Ovary (tissue), 9 donors: ENCODE measurements around the gene DOK6. TPM values are rescaled to one million over a fixed set of nuclear protein-coding genes. Genes with fewer than 3 reads are reported as not detected.

Experiments used
- DNase-seq, 5 donors: peaks; one replicate each; pipeline ENCODE4 v3.0.0-alpha.2; 2019 to 2020
- H3K27ac ChIP-seq, 2 donors: fragments of 200-600 bp; one replicate each; pipeline versions ENCODE4 v1.5.1 to v1.8.0; 2019 to 2022
- H3K27me3 ChIP-seq: fragments of 200-600 bp; one replicate; pipeline ENCODE4 v1.8.0; 2022
- H3K36me3 ChIP-seq: fragments of 200-600 bp; sonication (generic); one replicate; pipeline ENCODE4 v1.5.1; 2019
- H3K4me1 ChIP-seq: one replicate; pipeline ENCODE4 v1.8.1; 2013; ENCODE audit warnings: mild to moderate bottlenecking, moderate library complexity; ENCODE audit not compliant: insufficient read depth
- H3K4me3 ChIP-seq: fragments of 200-600 bp; sonication (generic); one replicate; pipeline ENCODE4 v1.5.1; 2017
- H3K9me3 ChIP-seq, 2 donors: fragments of 200-600 bp in 1 of 2; sonication (generic) in 1 of 2; one replicate each; pipeline versions ENCODE4 v1.5.1 to v1.8.1; 2013 to 2019; ENCODE audit warnings: mild to moderate bottlenecking in 1 of 2, moderate library complexity in 1 of 2
- EP300 ChIP-seq: sonication (generic); formaldehyde crosslinking; IDR thresholded peaks from one replicate; pipeline ENCODE4 v1.6.1; 2017; ENCODE audit warnings: antibody characterized with exemption
- POLR2A ChIP-seq: fragments of 450-650 bp; IDR thresholded peaks from one replicate; pipeline ENCODE4 v1.6.1; 2017; ENCODE audit warnings: antibody characterized with exemption, mild to moderate bottlenecking, moderate library complexity
- WGBS, 3 donors: extraction: QIAGEN DNeasy Blood & Tissue Kit in 1 of 3; methylation state at CpG; one replicate each; pipeline versions ENCODE4 v1.1.5 to v1.1.7; 2013 to 2017; 5-methylcytosine and 5-hydroxymethylcytosine counted together
- intact Hi-C, 4 donors: fragments of 100-400 bp; cut with DNase I; formaldehyde crosslinking; loops; one replicate each; pipeline versions ENCODE4 v1.11.0 to v1.15.1; 2022 to 2023
- polyA plus RNA-seq, 2 donors: library from polyadenylated mRNA; stranded (reverse); fragments of 200-250 nt in 1 of 2; fragments of 350-450 nt in 1 of 2; fragmentation: Illumina TruSeq in 1 of 2; extraction: RNeasy Lipid Tissue Mini Kit (QIAGEN cat#74804) in 1 of 2; gene quantifications; one replicate each; pipeline ENCODE4 v1.2.3, GENCODE V29; 2013 to 2014
- total RNA-seq, 7 donors: library from RNA; depleted of rRNA in 2 of 7; stranded (reverse); fragments of >200 nt in 2 of 7; fragmentation: NEBNext Ultra II Directional in 3 of 7; extraction: Animal tissue kit (Norgen Biotek cat#: 25700) in 3 of 7; gene quantifications; one replicate each; pipeline versions ENCODE4 v1.1.0 to v1.2.4, GENCODE V29; 2016 to 2023
- TF ChIP-seq, protein P1 (sequence below), 3 donors: fragments of 450-650 bp in 2 of 3; fragments of 200-600 bp in 1 of 3; IDR thresholded peaks; one replicate each; pipeline versions ENCODE4 v1.5.1 to v1.8.0; 2016 to 2022; ENCODE audit warnings: antibody characterized with exemption in 3 of 3, mild to moderate bottlenecking in 1 of 3
- donor health status: DM: no; HTN: no; CAD: no; lungs with moderate emphysema.
- donor health status: DM: no; HTN: no; CAD: no.
- donor health status: Bipolar disorder and iron deficiency.
- donor health status: DM: yes; HTN: yes; CAD: no.
- donor health status: DM: no; HTN: no; CAD: no.
- donor health status: DM: yes; HTN: yes; CAD: no.

DOK6 gene
- total and polyA plus RNA-seq, 9 donors = 1.3 to 4.4 (median 2.8) TPM

DNA sequence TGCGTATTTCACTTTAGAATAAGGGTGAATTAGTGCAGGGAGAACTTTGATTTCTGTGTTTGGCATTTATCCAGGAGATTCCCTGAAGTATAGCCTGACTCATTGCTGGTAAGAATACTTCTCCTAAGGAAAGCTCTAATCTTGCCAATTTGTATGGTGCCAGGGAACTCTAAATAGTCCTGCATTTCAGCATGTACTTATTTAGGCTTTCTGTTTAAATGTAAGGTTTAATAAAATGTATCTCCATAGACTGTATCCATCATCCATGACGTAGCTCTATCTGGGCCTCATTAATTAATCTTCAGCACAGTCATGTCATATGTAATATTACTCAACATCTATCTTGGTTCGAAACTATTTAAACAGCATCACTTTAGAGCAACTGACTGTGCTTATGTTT, 127.7 kb downstream of the DOK6 start:
- Histone ChIP-seq H3K9me3 (no peaks in the 10 kb centered on the region), H3K27me3 (no peaks in the 10 kb centered on the region), H3K36me3 (no peaks in the 10 kb centered on the region), H3K4me3 (no peak overlapping the region), H3K4me1 (no peaks in the 10 kb centered on the region), H3K27ac (no peak overlapping the region)
- WGBS, 3 donors = 72 to 87% (median 76%) methylated on average over 3 of the region's 3 CpGs
- no peak for TF ChIP-seq EP300
- TF ChIP-seq, protein P1, sequence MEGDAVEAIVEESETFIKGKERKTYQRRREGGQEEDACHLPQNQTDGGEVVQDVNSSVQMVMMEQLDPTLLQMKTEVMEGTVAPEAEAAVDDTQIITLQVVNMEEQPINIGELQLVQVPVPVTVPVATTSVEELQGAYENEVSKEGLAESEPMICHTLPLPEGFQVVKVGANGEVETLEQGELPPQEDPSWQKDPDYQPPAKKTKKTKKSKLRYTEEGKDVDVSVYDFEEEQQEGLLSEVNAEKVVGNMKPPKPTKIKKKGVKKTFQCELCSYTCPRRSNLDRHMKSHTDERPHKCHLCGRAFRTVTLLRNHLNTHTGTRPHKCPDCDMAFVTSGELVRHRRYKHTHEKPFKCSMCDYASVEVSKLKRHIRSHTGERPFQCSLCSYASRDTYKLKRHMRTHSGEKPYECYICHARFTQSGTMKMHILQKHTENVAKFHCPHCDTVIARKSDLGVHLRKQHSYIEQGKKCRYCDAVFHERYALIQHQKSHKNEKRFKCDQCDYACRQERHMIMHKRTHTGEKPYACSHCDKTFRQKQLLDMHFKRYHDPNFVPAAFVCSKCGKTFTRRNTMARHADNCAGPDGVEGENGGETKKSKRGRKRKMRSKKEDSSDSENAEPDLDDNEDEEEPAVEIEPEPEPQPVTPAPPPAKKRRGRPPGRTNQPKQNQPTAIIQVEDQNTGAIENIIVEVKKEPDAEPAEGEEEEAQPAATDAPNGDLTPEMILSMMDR (IDR thresholded peaks at IDR 0.05) = no peak
- no peak for TF ChIP-seq POLR2A
- intact Hi-C loops = no loop called here
- DNase-seq = no peak

- Histone ChIP-seq H3K27me3 (no peaks in the 10 kb centered on the region), H3K36me3 (no peaks in the 10 kb centered on the region), H3K4me3 (no peak overlapping the region), H3K27ac (no peak overlapping the region), H3K4me1 (no peaks in the 10 kb centered on the region), H3K9me3 (no peaks in the 10 kb centered on the region)
- intact Hi-C loops = no loop called here
- WGBS, 3 donors = 91 to 95% (median 92%) methylated on average over 2 of the region's 2 CpGs
- DNase-seq = no peak
- TF ChIP-seq, protein P1 (IDR thresholded peaks at IDR 0.05) = no peak
- TF ChIP-seq POLR2A (no peak), EP300 (no peak)
Observed at GRCh38 chr18:69529151-69529550, 128.5 kb downstream of the DOK6 start.

DNA sequence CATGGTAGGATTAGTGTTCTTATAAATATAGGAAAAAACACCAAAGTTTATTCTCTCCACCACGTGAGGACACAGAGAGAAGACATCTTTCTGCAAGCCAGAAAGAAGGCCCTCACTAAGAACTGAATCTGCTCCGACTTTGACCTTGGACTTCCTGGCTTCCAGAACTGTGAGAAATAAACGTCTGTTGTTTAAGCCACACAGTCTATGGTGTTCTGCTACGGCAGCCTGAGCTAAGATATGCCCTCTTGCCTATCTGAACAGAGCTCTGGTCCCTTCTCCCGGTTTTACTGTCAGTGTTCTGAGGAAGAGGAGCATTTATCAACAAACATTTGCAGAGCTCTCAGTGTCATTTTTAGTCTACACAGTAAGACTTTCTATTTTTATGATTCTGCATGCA, 131.3 kb downstream of the DOK6 start:
- no peak for DNase-seq
- Histone ChIP-seq H3K27ac (no peak overlapping the region), H3K4me1 (no peaks in the 10 kb centered on the region), H3K27me3 (no peaks in the 10 kb centered on the region), H3K4me3 (no peak overlapping the region), H3K9me3 (no peaks in the 10 kb centered on the region), H3K36me3 (no peaks in the 10 kb centered on the region)
- TF ChIP-seq EP300 = no peak
- no peak for TF ChIP-seq POLR2A
- TF ChIP-seq, protein P1 (IDR thresholded peaks at IDR 0.05) = no peak
- 56 to 68% (median 64%) methylated on average over 5 of the region's 5 CpGs for WGBS, 3 donors
- intact Hi-C loops = no loop called here

DNA sequence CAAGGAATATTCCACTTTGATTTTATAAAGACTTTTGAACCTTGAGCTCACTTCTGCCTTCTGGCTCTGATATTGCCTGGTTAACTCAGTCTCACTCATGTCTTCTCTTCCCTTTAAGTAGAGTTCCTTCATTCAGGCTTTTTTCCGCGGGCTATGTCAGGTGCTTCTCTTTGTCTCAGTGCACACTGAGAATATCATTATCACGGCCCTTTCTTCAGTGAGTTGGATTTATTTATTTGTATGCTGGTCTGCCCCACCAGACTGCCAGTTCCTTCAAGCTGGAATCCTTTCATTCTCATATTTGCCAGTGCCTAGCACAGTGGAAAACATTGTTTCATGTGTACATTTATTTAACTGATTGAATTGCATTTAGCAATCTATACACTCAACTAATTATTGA, 136.5 kb downstream of the DOK6 start:
- TF ChIP-seq EP300 (no peak), POLR2A (no peak)
- TF ChIP-seq, protein P1 (IDR thresholded peaks at IDR 0.05) = no peak
- Histone ChIP-seq H3K9me3 (no peaks in the 10 kb centered on the region), H3K36me3 (no peaks in the 10 kb centered on the region), H3K4me1 (peaks cover 5% of the 10 kb centered on the region), H3K27ac (no peak overlapping the region), H3K27me3 (no peaks in the 10 kb centered on the region), H3K4me3 (no peak overlapping the region)
- WGBS, 3 donors = 96 to 97% (median 96%) methylated on average over 3 of the region's 3 CpGs
- DNase-seq = no peak
- intact Hi-C loops = no loop called here

DNA sequence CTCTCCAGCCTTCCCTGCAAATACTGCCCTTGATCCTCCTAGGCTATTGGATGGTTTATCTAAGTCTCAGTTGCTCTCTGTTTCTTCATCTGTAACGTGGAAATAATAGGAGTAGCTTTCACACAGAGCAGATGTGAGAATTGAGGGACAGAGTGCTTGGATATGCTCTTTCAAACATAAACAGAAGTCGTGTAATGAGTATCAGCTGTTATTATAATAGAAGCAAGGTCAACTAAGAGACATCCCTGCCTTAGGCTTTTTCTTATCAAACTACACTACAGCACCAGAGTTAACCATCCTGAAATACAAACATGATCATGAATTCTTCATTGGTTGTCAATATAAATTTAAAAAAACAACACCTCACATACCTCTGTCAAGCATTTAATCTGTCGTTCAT, 138.2 kb downstream of the DOK6 start:
- 16 to 30% (median 17%) methylated on average over 3 of the region's 3 CpGs for whole genome bisulfite sequencing, 3 donors
- no peak for DNase-seq
- Histone ChIP-seq H3K36me3 (no peaks in the 10 kb centered on the region), H3K9me3 (no peaks in the 10 kb centered on the region), H3K4me3 (no peak overlapping the region), H3K27me3 (no peaks in the 10 kb centered on the region), H3K4me1 (peaks cover 5% of the 10 kb centered on the region), H3K27ac (no peak overlapping the region)
- intact Hi-C loops = no loop called here
- TF ChIP-seq POLR2A (no peak), EP300 (no peak)
- TF ChIP-seq, protein P1 (IDR thresholded peaks at IDR 0.05) = no peak
